OCI-LY3 (cell line): Measurements from ENCODE around the gene ST6GAL2.

ENCODE experiments used
- H2AFZ ChIP-seq: fragments of 200-600, 300-600 bp; shearing (Covaris generic); 2 replicates; pipeline ENCODE4 v1.6.0; 2014; ENCODE audit warnings: antibody characterized with exemption, low read depth, low read length
- H3K27ac ChIP-seq: fragments of 200-600, 300-600 bp; sonication (generic); 2 replicates; pipeline ENCODE4 v1.5.1; 2014; ENCODE audit warnings: mild to moderate bottlenecking, low read length, moderate library complexity, mixed read lengths
- H3K27me3 ChIP-seq: fragments of 200-600, 300-600 bp; sonication (generic); 2 replicates; pipeline ENCODE4 v1.6.1; 2014; ENCODE audit warnings: low read depth, low read length, mixed read lengths
- H3K36me3 ChIP-seq: fragments of 200-600, 300-600 bp; sonication (generic); replicated peaks from 2 replicates; pipeline ENCODE3; 2014; ENCODE audit warnings: low read depth, low read length, mixed read lengths
- H3K4me1 ChIP-seq: fragments of 300-600, 200-600 bp; sonication (generic); 2 replicates; pipeline ENCODE4 v1.6.1; 2014; ENCODE audit warnings: low read length, mixed read lengths
- H3K4me2 ChIP-seq: fragments of 200-600, 300-600 bp; sonication (generic); 2 replicates; pipeline ENCODE4 v1.6.1; 2014; ENCODE audit warnings: low read length, mixed read lengths
- H3K4me3 ChIP-seq: fragments of 300-600, 200-600 bp; sonication (generic); 2 replicates; pipeline ENCODE4 v1.5.1; 2014; ENCODE audit warnings: antibody characterized with exemption, mild to moderate bottlenecking, low read length, moderate library complexity
- H3K79me2 ChIP-seq: fragments of 300-600, 200-600 bp; shearing (Covaris generic); 2 replicates; pipeline ENCODE4 v1.6.1; 2014; ENCODE audit warnings: mild to moderate bottlenecking, low read length, mixed read lengths
- H3K9ac ChIP-seq: fragments of 300-600, 200-600 bp; shearing (Covaris generic); 2 replicates; pipeline ENCODE4 v1.6.0; 2014; ENCODE audit warnings: mild to moderate bottlenecking, low read length, moderate library complexity
- H3K9me3 ChIP-seq: fragments of 200-600, 300-600 bp; shearing (Covaris generic); 2 replicates; pipeline ENCODE4 v1.6.1; 2014; ENCODE audit warnings: low read length, mixed read lengths; ENCODE audit not compliant: insufficient read depth
- H4K20me1 ChIP-seq: fragments of 200-600, 300-600 bp; sonication (generic); 2 replicates; pipeline ENCODE4 v1.6.1; 2016; ENCODE audit warnings: low read length, mixed read lengths; ENCODE audit not compliant: insufficient read depth
- CTCF ChIP-seq: fragments of 200-600, 300-600 bp; sonication (generic); IDR thresholded peaks from 2 replicates; pipeline ENCODE4 v1.5.1; 2014; ENCODE audit warnings: antibody characterized with exemption, low read length, low read depth
- EZH2phosphoT487 ChIP-seq: fragments of 200-600 bp; shearing (Covaris generic); IDR thresholded peaks from 2 replicates; pipeline ENCODE4 v1.6.1; 2018; ENCODE audit warnings: antibody characterized with exemption, mixed run types, low read depth

Gene ST6GAL2

GRCh38 chr2:106921451-106921850, 35.5 kb upstream of the ST6GAL2 start:
- Histone ChIP-seq H3K4me3 (no peak overlapping the region), H4K20me1 (no peaks in the 10 kb centered on the region), H3K27me3 (no peaks in the 10 kb centered on the region), H3K9ac (no peak overlapping the region), H3K4me1 (no peaks in the 10 kb centered on the region), H2AFZ (no peak overlapping the region), H3K27ac (no peak overlapping the region), H3K79me2 (no peaks in the 10 kb centered on the region), H3K4me2 (no peak overlapping the region), H3K36me3 (no peaks in the 10 kb centered on the region), H3K9me3 (no peaks in the 10 kb centered on the region)
- TF ChIP-seq EZH2phosphoT487 = no peak
- no peak for TF ChIP-seq CTCF

- no peak overlapping the region for H2AFZ ChIP-seq
Observed at GRCh38 chr2:106919012-106919411, 33.0 kb upstream of the ST6GAL2 start.

GRCh38 chr2:106904242-106904641, 18.3 kb upstream of the ST6GAL2 start:
- no peaks in the 10 kb centered on the region for H3K4me1 ChIP-seq
- no peak overlapping the region for H3K27ac ChIP-seq
- no peaks in the 10 kb centered on the region for H4K20me1 ChIP-seq
- no peaks in the 10 kb centered on the region for H3K36me3 ChIP-seq
- H3K27me3 ChIP-seq = no peaks in the 10 kb centered on the region
- H3K79me2 ChIP-seq = no peaks in the 10 kb centered on the region
- TF ChIP-seq EZH2phosphoT487 = no peak
- no peak for TF ChIP-seq CTCF
- no peak overlapping the region for H3K4me2 ChIP-seq
- H3K4me3 ChIP-seq = no peak overlapping the region
- H3K9ac ChIP-seq = no peak overlapping the region
- no peak overlapping the region for H2AFZ ChIP-seq
- H3K9me3 ChIP-seq = no peaks in the 10 kb centered on the region

More at GRCh38 chr2:106919012-106919411, 33.0 kb upstream of the ST6GAL2 start:
- H3K9me3 ChIP-seq = no peaks in the 10 kb centered on the region
- TF ChIP-seq CTCF = no peak
- no peak for TF ChIP-seq EZH2phosphoT487
- no peaks in the 10 kb centered on the region for H4K20me1 ChIP-seq
- H3K4me2 ChIP-seq = no peak overlapping the region
- H3K36me3 ChIP-seq = no peaks in the 10 kb centered on the region
- no peak overlapping the region for H3K27ac ChIP-seq
- no peak overlapping the region for H3K4me3 ChIP-seq
- H3K9ac ChIP-seq = no peak overlapping the region
- H3K4me1 ChIP-seq = no peaks in the 10 kb centered on the region
- H3K79me2 ChIP-seq = no peaks in the 10 kb centered on the region
- no peaks in the 10 kb centered on the region for H3K27me3 ChIP-seq

- H3K27ac ChIP-seq = no peak overlapping the region
- H2AFZ ChIP-seq = no peak overlapping the region
- H4K20me1 ChIP-seq = no peaks in the 10 kb centered on the region
- no peak overlapping the region for H3K9ac ChIP-seq
- no peaks in the 10 kb centered on the region for H3K79me2 ChIP-seq
- no peaks in the 10 kb centered on the region for H3K9me3 ChIP-seq
- H3K4me3 ChIP-seq = no peak overlapping the region
- no peak for TF ChIP-seq CTCF
- TF ChIP-seq EZH2phosphoT487 = no peak
- no peak overlapping the region for H3K4me2 ChIP-seq
- H3K4me1 ChIP-seq = no peaks in the 10 kb centered on the region
- no peaks in the 10 kb centered on the region for H3K27me3 ChIP-seq
- no peaks in the 10 kb centered on the region for H3K36me3 ChIP-seq
Observed at GRCh38 chr2:106899786-106900530, 14.0 kb upstream of the ST6GAL2 start.
